ENCODE measurements around the gene PPP6R2. TPM values are rescaled to one million over a fixed set of nuclear protein-coding genes. Genes with fewer than 3 reads are reported as not detected.
A peak's percentile ranks its signal among the peaks of the same experiment; 100 is the strongest.

Gene PPP6R2
- total RNA-seq, 1 donor from 2014 or later, result 55.5 TPM

- DNase-seq (ENCODE audit: low spot score in 2 of 2), result no peak
- intact Hi-C loops (cut with DNase I), result loop anchor here (10.0 kb wide), 1 partner anchor 367 kb away; no protein-coding TSS in a partner anchor
- Histone ChIP-seq H3K36me3 (no peaks in the 10 kb centered on the region), H3K27me3 (no peaks in the 10 kb centered on the region), H3K4me3 (peak overlapping the region in 1 of 2 donors; percentile 5), H3K9me3 (no peaks in the 10 kb centered on the region), H3K4me1 (peaks cover 59 to 80% of the 10 kb centered on the region in 2 donors), H3K27ac (peak overlapping the region; percentile 86 to 96)
- no peak for TF ChIP-seq CTCF (IDR thresholded peaks at IDR 0.05)
Measured at GRCh38 chr22:50301581-50301991, 41.5 kb upstream of the PPP6R2 start.

GRCh38 chr22:50302041-50302541, 41.0 kb upstream of the PPP6R2 start:
- Histone ChIP-seq H3K27me3 (no peaks in the 10 kb centered on the region), H3K4me3 (peak overlapping the region in 1 of 2 donors; percentile 5), H3K27ac (peak overlapping the region; percentile 86 to 96), H3K4me1 (peaks cover 59 to 75% of the 10 kb centered on the region in 2 donors), H3K36me3 (no peaks in the 10 kb centered on the region), H3K9me3 (no peaks in the 10 kb centered on the region)
- intact Hi-C loops (cut with DNase I), result loop anchor here (10.0 kb wide), 1 partner anchor 367 kb away; no protein-coding TSS in a partner anchor
- no peak for DNase-seq (ENCODE audit: low spot score in 2 of 2)
- TF ChIP-seq CTCF (IDR thresholded peaks at IDR 0.05), result no peak

- Histone ChIP-seq H3K36me3 (no peaks in the 10 kb centered on the region), H3K4me1 (peaks cover 59 to 73% of the 10 kb centered on the region in 2 donors), H3K27ac (peak overlapping the region; percentile 86 to 96), H3K27me3 (no peaks in the 10 kb centered on the region), H3K9me3 (no peaks in the 10 kb centered on the region), H3K4me3 (no peak overlapping the region)
- no peak for TF ChIP-seq CTCF (IDR thresholded peaks at IDR 0.05)
- intact Hi-C loops (cut with DNase I), result loop anchor here (10.0 kb wide), 1 partner anchor 368 kb away; no protein-coding TSS in a partner anchor
- no peak for DNase-seq (ENCODE audit: low spot score in 2 of 2)
Measured at GRCh38 chr22:50302564-50302963, 40.6 kb upstream of the PPP6R2 start.

- H3K27ac ChIP-seq, result peak overlapping the region; percentile 86 to 96
- no peaks in the 10 kb centered on the region for H3K9me3 ChIP-seq
- no peak for DNase-seq (ENCODE audit: low spot score in 2 of 2)
- peaks cover 64 to 76% of the 10 kb centered on the region in 2 donors for H3K4me1 ChIP-seq
- TF ChIP-seq CTCF (IDR thresholded peaks at IDR 0.05), result no peak
- no peaks in the 10 kb centered on the region for H3K27me3 ChIP-seq
- H3K4me3 ChIP-seq, result peak overlapping the region; percentile 71 to 95
- no peaks in the 10 kb centered on the region for H3K36me3 ChIP-seq
- intact Hi-C loops (cut with DNase I), result loop anchor here (10.0 kb wide), 1 partner anchor 369 kb away; no protein-coding TSS in a partner anchor
Measured at GRCh38 chr22:50303515-50303847, 39.6 kb upstream of the PPP6R2 start.

GRCh38 chr22:50303848-50304527, 39.1 kb upstream of the PPP6R2 start:
- intact Hi-C loops (cut with DNase I), result loop anchor here (2.0 to 10.0 kb wide), 2 partner anchors 59 to 369 kb away; partner anchors contain the start of gene TUBGCP6
- Histone ChIP-seq H3K36me3 (no peaks in the 10 kb centered on the region), H3K4me3 (peak overlapping the region; percentile 71 to 95), H3K9me3 (no peaks in the 10 kb centered on the region), H3K4me1 (peaks cover 64 to 75% of the 10 kb centered on the region in 2 donors), H3K27me3 (no peaks in the 10 kb centered on the region), H3K27ac (peak overlapping the region; percentile 86 to 96)
- no peak for DNase-seq (ENCODE audit: low spot score in 2 of 2)
- TF ChIP-seq CTCF (IDR thresholded peaks at IDR 0.05), result no peak

All from ascending aorta (tissue), 2 donors.